Measurements from ENCODE around the gene CYP26C1. TPM values are rescaled to one million over a fixed set of nuclear protein-coding genes. Genes with fewer than 3 reads are reported as not detected.

CYP26C1 gene
- total RNA-seq, 2 donors from 2014 or later: 0.09 to 1.1 TPM

- no peaks in the 10 kb centered on the region for H3K4me1 ChIP-seq (replicated peaks)
- H3K27me3 ChIP-seq (replicated peaks; ENCODE audit: insufficient read depth): peaks cover 30% of the 10 kb centered on the region
- H3K9me3 ChIP-seq: no peaks in the 10 kb centered on the region
- TF ChIP-seq, protein P1, sequence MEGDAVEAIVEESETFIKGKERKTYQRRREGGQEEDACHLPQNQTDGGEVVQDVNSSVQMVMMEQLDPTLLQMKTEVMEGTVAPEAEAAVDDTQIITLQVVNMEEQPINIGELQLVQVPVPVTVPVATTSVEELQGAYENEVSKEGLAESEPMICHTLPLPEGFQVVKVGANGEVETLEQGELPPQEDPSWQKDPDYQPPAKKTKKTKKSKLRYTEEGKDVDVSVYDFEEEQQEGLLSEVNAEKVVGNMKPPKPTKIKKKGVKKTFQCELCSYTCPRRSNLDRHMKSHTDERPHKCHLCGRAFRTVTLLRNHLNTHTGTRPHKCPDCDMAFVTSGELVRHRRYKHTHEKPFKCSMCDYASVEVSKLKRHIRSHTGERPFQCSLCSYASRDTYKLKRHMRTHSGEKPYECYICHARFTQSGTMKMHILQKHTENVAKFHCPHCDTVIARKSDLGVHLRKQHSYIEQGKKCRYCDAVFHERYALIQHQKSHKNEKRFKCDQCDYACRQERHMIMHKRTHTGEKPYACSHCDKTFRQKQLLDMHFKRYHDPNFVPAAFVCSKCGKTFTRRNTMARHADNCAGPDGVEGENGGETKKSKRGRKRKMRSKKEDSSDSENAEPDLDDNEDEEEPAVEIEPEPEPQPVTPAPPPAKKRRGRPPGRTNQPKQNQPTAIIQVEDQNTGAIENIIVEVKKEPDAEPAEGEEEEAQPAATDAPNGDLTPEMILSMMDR (IDR thresholded peaks at IDR 0.05): no peak
- intact Hi-C loops (cut with DNase I): no loop called here
- no peaks in the 10 kb centered on the region for H3K36me3 ChIP-seq
- H3K27ac ChIP-seq: no peak overlapping the region
- H3K4me3 ChIP-seq: no peak overlapping the region
- DNase-seq (ENCODE audit: low spot score): no peak
- 13% methylated on average over 17 of the region's 17 CpGs for WGBS
Measured at GRCh38 chr10:93067443-93068365, 7.1 kb downstream of the CYP26C1 start.

GRCh38 chr10:93068411-93069244, 8.0 kb downstream of the CYP26C1 start:
- Histone ChIP-seq H3K27me3 (replicated peaks; ENCODE audit: insufficient read depth) (peaks cover 39% of the 10 kb centered on the region), H3K36me3 (no peaks in the 10 kb centered on the region), H3K4me1 (replicated peaks) (no peaks in the 10 kb centered on the region), H3K9me3 (no peaks in the 10 kb centered on the region), H3K27ac (no peak overlapping the region), H3K4me3 (no peak overlapping the region)
- WGBS: 2% methylated on average over 72 of the region's 73 CpGs
- DNase-seq (ENCODE audit: low spot score): no peak
- TF ChIP-seq POLR2A (IDR thresholded peaks at IDR 0.05): no peak
- TF ChIP-seq POLR2AphosphoS5 (IDR thresholded peaks at IDR 0.05): no peak
- TF ChIP-seq, protein P1 (IDR thresholded peaks at IDR 0.05): no peak
- intact Hi-C loops (cut with DNase I): no loop called here

GRCh38 chr10:93069245-93069561, 8.6 kb downstream of the CYP26C1 start:
- TF ChIP-seq, protein P1 (IDR thresholded peaks at IDR 0.05): no peak
- TF ChIP-seq POLR2AphosphoS5 (IDR thresholded peaks at IDR 0.05) (no peak), POLR2A (IDR thresholded peaks at IDR 0.05) (no peak)
- H3K9me3 ChIP-seq: no peaks in the 10 kb centered on the region
- H3K27me3 ChIP-seq (replicated peaks; ENCODE audit: insufficient read depth): peaks cover 40% of the 10 kb centered on the region
- no peak overlapping the region for H3K4me3 ChIP-seq
- 40% methylated on average over 10 of the region's 10 CpGs for WGBS
- no peaks in the 10 kb centered on the region for H3K36me3 ChIP-seq
- peaks cover 3% of the 10 kb centered on the region for H3K4me1 ChIP-seq (replicated peaks)
- intact Hi-C loops (cut with DNase I): no loop called here
- no peak overlapping the region for H3K27ac ChIP-seq
- no peak for DNase-seq (ENCODE audit: low spot score)

GRCh38 chr10:93070378-93071176, 10.0 kb downstream of the CYP26C1 start:
- TF ChIP-seq POLR2AphosphoS5 (IDR thresholded peaks at IDR 0.05): no peak
- TF ChIP-seq POLR2A (IDR thresholded peaks at IDR 0.05): no peak
- TF ChIP-seq, protein P1 (IDR thresholded peaks at IDR 0.05): no peak
- intact Hi-C loops (cut with DNase I): no loop called here
- H3K4me1 ChIP-seq (replicated peaks): peaks cover 6% of the 10 kb centered on the region
- 75% methylated on average over 5 of the region's 5 CpGs for WGBS
- DNase-seq (ENCODE audit: low spot score): no peak
- H3K4me3 ChIP-seq: no peak overlapping the region
- H3K36me3 ChIP-seq: no peaks in the 10 kb centered on the region
- H3K9me3 ChIP-seq: no peaks in the 10 kb centered on the region
- no peak overlapping the region for H3K27ac ChIP-seq
- peaks cover 39% of the 10 kb centered on the region for H3K27me3 ChIP-seq (replicated peaks; ENCODE audit: insufficient read depth)
